Esophagus squamous epithelium (tissue), 5 donors: ENCODE results near the gene MON2. TPM values are rescaled to one million over a fixed set of nuclear protein-coding genes. Genes with fewer than 3 reads are reported as not detected.

Experiments used
- DNase-seq: peaks from one replicate; lab custom pipeline; 2025; lab: John Stamatoyannopoulos, UW
- H3K27ac ChIP-seq, 4 donors: fragments of 200-600 bp; sonication (generic); one replicate each; pipeline ENCODE4 v1.5.1; 2016 to 2019; ENCODE audit warnings: mild to moderate bottlenecking in 1 of 4
- H3K27me3 ChIP-seq, 4 donors: fragments of 200-600 bp; sonication (generic); 1 replicate in 3 of 4; 2 replicates in 1 of 4; pipeline versions ENCODE4 v1.5.1 to v1.6.0; 2017 to 2021; ENCODE audit warnings: antibody characterized with exemption in 1 of 4
- H3K36me3 ChIP-seq, 3 donors: fragments of 200-600 bp; sonication (generic); one replicate each; pipeline ENCODE4 v1.5.1; 2016 to 2019
- H3K4me1 ChIP-seq, 3 donors: fragments of 200-600 bp; sonication (generic); one replicate each; pipeline ENCODE4 v1.5.1; 2017 to 2019
- H3K4me3 ChIP-seq, 4 donors: fragments of 200-600 bp; sonication (generic); 1 replicate in 3 of 4; 2 replicates in 1 of 4; pipeline ENCODE4 v1.5.1; 2016 to 2019; ENCODE audit warnings: mild to moderate bottlenecking in 2 of 4, moderate library complexity in 1 of 4
- H3K9me3 ChIP-seq, 3 donors: fragments of 200-600 bp; sonication (generic); one replicate each; pipeline ENCODE4 v1.5.1; 2016 to 2019
- POLR2A ChIP-seq, 4 donors: fragments of 450-650 bp; IDR thresholded peaks; one replicate each; pipeline ENCODE4 v1.6.1; 2017; ENCODE audit warnings: antibody characterized with exemption in 4 of 4, mild to moderate bottlenecking in 4 of 4, moderate library complexity in 3 of 4
- WGBS, 2 donors: methylation state at CpG; one replicate each; pipeline ENCODE4 v1.1.5; 2018; 5-methylcytosine and 5-hydroxymethylcytosine counted together
- intact Hi-C: fragments of 100-400 bp; cut with DNase I; formaldehyde crosslinking; loops from one replicate; pipeline ENCODE4 v1.15.0; 2022
- total RNA-seq, 4 donors: library from RNA; depleted of rRNA; stranded (reverse); fragments of >200 nt; gene quantifications; one replicate each; pipeline ENCODE4 v1.1.0, GENCODE V29; 2016
- TF ChIP-seq, protein P1 (sequence below), 6 experiments: fragments of 450-650 bp in 4 of 6; fragments of 200-600 bp in 2 of 6; sonication (generic) in 2 of 6; IDR thresholded peaks; one replicate each; pipeline ENCODE4 v1.5.1; 2016 to 2019; ENCODE audit warnings: antibody characterized with exemption in 6 of 6, mild to moderate bottlenecking in 4 of 6, moderate library complexity in 4 of 6
- donor health status: DM: yes; HTN: yes; CAD: no.

MON2 gene
- total RNA-seq, 4 donors from 2014 or later = 29.6 to 61.4 (median 41.9) TPM

DNA sequence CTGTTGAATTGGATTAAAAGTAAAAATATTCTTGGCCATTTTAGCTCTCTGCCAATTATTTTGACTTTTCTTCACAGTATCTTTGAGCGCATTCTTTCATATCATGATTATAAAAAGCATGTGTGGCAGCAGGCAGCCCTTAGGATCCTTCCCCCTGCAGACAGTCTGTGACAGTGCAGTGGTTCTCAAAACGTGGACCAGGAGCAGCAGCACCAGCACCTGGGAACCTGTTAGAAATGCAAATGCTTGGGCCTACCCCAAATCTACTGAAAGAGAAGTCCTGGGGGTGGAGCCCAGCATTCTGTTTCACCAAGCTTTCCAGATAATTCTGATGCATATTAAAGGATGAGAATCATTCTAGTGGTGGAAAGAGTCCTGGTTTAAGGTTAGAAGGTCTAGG is 155.6 kb downstream of the MON2 start:
- intact Hi-C loops = no loop called here
- no peak overlapping the region for H3K4me3 ChIP-seq
- no peak overlapping the region for H3K27ac ChIP-seq
- no peaks in the 10 kb centered on the region for H3K4me1 ChIP-seq
- H3K9me3 ChIP-seq = no peaks in the 10 kb centered on the region
- H3K27me3 ChIP-seq = no peaks in the 10 kb centered on the region
- TF ChIP-seq, protein P1, sequence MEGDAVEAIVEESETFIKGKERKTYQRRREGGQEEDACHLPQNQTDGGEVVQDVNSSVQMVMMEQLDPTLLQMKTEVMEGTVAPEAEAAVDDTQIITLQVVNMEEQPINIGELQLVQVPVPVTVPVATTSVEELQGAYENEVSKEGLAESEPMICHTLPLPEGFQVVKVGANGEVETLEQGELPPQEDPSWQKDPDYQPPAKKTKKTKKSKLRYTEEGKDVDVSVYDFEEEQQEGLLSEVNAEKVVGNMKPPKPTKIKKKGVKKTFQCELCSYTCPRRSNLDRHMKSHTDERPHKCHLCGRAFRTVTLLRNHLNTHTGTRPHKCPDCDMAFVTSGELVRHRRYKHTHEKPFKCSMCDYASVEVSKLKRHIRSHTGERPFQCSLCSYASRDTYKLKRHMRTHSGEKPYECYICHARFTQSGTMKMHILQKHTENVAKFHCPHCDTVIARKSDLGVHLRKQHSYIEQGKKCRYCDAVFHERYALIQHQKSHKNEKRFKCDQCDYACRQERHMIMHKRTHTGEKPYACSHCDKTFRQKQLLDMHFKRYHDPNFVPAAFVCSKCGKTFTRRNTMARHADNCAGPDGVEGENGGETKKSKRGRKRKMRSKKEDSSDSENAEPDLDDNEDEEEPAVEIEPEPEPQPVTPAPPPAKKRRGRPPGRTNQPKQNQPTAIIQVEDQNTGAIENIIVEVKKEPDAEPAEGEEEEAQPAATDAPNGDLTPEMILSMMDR (IDR thresholded peaks at IDR 0.05) = no peak
- no peak for TF ChIP-seq POLR2A (IDR thresholded peaks at IDR 0.05)
- WGBS, 2 donors = 50 to 68% methylated on average over 2 of the region's 2 CpGs
- no peak for DNase-seq
- no peaks in the 10 kb centered on the region for H3K36me3 ChIP-seq

DNA sequence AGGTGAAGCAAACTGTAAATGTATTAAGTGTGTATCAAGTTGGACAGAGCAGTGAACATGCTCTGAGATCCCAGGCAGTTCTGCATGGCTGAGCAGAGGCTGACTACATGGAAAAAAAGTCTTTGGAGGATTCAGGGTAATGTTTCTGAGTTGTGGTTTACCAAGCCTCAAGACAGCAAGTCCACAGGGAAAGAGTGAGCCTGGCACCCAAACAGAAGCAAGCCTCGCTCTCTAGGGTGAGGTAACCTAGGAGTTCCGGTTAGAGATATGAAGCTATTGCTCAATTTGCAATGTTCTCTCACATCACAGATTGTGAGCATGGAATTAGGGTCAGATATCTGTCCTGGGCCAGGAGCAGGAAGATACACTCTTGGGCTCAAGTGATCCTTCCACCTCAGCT is 158.6 kb downstream of the MON2 start:
- Histone ChIP-seq H3K4me3 (no peak overlapping the region), H3K9me3 (no peaks in the 10 kb centered on the region), H3K27me3 (peaks cover 0 to 15% (median 0%) of the 10 kb centered on the region in 4 donors), H3K4me1 (no peaks in the 10 kb centered on the region), H3K27ac (no peak overlapping the region), H3K36me3 (no peaks in the 10 kb centered on the region)
- WGBS, 2 donors = 74 to 93% methylated on average over 2 of the region's 2 CpGs
- DNase-seq = no peak
- TF ChIP-seq POLR2A (IDR thresholded peaks at IDR 0.05) = no peak
- TF ChIP-seq, protein P1 (IDR thresholded peaks at IDR 0.05) = no peak
- intact Hi-C loops = no loop called here

DNA sequence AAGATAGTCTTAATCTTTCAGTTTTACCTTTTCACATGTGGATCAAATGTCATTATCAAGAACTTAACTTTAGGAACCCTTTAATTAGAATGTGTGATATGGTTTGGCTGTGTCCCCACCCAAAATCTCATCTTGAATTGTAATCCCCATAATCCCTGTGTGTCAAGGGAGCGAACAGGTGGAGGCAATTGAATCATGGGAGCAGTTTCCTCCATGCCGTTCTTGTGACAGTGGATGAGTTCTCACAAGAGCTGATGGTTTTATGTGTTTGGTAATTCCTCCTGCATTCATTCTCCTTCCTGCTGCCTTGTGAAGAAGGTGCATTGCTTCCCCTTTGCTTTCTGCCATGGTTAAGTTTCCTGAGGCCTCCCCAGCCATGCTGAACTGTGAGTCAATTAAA is 160.6 kb downstream of the MON2 start:
- H3K9me3 ChIP-seq = no peaks in the 10 kb centered on the region
- peaks cover 0 to 12% (median 7%) of the 10 kb centered on the region in 3 donors for H3K4me1 ChIP-seq
- intact Hi-C loops = no loop called here
- no peak overlapping the region for H3K27ac ChIP-seq
- no peak for DNase-seq
- TF ChIP-seq, protein P1 (IDR thresholded peaks at IDR 0.05) = no peak
- no peak for TF ChIP-seq POLR2A (IDR thresholded peaks at IDR 0.05)
- 73 to 78% methylated on average over 2 of the region's 2 CpGs for WGBS, 2 donors
- H3K36me3 ChIP-seq = no peaks in the 10 kb centered on the region
- peaks cover 0 to 31% (median 0%) of the 10 kb centered on the region in 4 donors for H3K27me3 ChIP-seq
- no peak overlapping the region for H3K4me3 ChIP-seq

DNA sequence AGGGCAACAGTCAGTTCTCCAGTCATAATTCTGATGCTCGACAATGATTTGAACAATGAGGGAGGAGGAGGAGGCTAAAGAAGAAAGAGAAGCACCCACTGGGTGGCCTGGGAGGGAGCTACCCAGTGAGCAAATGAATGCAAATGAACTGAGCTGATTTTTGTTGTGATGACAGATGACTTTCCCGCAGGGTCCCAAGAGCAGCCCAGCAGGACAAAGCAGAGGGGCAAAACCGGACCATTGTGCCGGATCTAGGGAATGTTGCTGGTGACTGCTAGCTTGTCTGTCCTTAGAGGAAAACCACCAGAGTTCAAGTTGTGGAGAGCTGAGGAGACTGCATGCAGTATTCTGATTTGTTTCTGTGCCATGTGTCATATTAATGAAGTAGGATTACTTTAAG is 162.8 kb downstream of the MON2 start:
- H3K27ac ChIP-seq = no peak overlapping the region
- no peak for TF ChIP-seq POLR2A (IDR thresholded peaks at IDR 0.05)
- TF ChIP-seq, protein P1 (IDR thresholded peaks at IDR 0.05) = no peak
- H3K27me3 ChIP-seq = peaks cover 0 to 44% (median 0%) of the 10 kb centered on the region in 4 donors
- no peaks in the 10 kb centered on the region for H3K9me3 ChIP-seq
- no peak overlapping the region for H3K4me3 ChIP-seq
- intact Hi-C loops = no loop called here
- H3K36me3 ChIP-seq = no peaks in the 10 kb centered on the region
- H3K4me1 ChIP-seq = peaks cover 0 to 21% (median 15%) of the 10 kb centered on the region in 3 donors
- no peak for DNase-seq
- 70 to 94% methylated on average over 3 to 4 of the region's 4 CpGs for WGBS, 2 donors

DNA sequence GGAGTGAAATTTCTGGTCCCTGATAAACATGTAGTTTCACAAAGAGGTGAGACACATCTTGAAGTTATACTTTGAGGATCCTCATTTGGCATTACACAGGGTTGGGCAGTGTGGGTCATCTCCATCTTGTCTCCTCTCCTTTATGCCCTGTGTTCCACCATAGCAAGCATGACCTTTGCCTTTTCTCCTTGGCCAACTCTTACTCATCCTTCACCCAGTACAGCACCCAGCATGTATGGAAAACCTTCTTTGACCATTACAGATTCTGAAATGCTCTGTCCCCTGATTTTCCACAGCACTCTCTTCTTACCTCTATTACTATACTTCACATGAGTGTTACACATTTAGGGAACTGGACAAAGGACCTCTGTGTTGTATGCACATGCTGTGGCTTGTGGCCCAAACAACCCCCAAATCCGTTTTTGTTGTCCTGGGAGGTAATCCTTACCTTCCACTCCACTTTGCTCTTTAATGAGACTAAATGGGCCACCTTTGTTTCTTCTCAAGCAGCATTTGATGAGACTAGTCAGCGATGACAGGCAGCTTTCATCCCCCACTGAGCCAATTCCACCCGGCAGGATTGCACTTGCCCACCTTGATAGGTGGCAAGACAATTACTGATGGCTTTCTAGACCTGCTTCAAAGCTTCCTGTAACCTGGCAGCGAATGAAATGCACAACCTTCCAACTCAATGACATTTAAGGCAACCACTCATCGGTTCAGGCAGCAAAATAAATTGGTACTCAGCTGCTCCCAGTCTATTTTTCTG is 163.5 kb downstream of the MON2 start:
- no peak for DNase-seq
- no peaks in the 10 kb centered on the region for H3K9me3 ChIP-seq
- no peaks in the 10 kb centered on the region for H3K36me3 ChIP-seq
- H3K27me3 ChIP-seq = peaks cover 0 to 44% (median 0%) of the 10 kb centered on the region in 4 donors
- intact Hi-C loops = no loop called here
- TF ChIP-seq, protein P1 (IDR thresholded peaks at IDR 0.05) = no peak
- TF ChIP-seq POLR2A (IDR thresholded peaks at IDR 0.05) = no peak
- 57 to 64% methylated on average over 5 of the region's 5 CpGs for WGBS, 2 donors
- no peak overlapping the region for H3K4me3 ChIP-seq
- peaks cover 0 to 21% (median 15%) of the 10 kb centered on the region in 3 donors for H3K4me1 ChIP-seq
- no peak overlapping the region for H3K27ac ChIP-seq
